ENCODE results near the gene FOXRED1.

DNA sequence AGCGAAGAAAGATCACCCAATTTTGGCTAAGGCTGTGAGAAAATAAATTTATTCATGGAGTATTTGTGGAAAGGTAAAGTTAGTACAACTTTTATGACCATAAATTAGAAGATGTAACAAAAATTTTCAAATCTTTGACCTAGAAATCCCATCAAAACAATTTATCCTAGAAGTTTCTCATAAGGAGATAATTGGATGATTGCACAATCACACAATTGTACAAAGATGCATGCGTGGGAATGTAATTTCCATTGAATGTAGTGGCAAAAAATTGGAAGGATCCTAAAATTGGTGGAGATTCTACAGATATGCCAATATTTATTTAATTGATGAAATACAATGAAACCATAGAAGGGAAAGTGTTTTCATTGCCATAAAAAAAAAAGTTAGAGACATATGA lies 11.8 kb upstream of the FOXRED1 start:
- TF ChIP-seq, protein P1, sequence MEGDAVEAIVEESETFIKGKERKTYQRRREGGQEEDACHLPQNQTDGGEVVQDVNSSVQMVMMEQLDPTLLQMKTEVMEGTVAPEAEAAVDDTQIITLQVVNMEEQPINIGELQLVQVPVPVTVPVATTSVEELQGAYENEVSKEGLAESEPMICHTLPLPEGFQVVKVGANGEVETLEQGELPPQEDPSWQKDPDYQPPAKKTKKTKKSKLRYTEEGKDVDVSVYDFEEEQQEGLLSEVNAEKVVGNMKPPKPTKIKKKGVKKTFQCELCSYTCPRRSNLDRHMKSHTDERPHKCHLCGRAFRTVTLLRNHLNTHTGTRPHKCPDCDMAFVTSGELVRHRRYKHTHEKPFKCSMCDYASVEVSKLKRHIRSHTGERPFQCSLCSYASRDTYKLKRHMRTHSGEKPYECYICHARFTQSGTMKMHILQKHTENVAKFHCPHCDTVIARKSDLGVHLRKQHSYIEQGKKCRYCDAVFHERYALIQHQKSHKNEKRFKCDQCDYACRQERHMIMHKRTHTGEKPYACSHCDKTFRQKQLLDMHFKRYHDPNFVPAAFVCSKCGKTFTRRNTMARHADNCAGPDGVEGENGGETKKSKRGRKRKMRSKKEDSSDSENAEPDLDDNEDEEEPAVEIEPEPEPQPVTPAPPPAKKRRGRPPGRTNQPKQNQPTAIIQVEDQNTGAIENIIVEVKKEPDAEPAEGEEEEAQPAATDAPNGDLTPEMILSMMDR (IDR thresholded peaks at IDR 0.05) = no peak
- TF ChIP-seq POLR2A (IDR thresholded peaks at IDR 0.05) = no peak

Measured in body of pancreas (tissue), 4 donors.